Measurements from ENCODE around the gene FBXL7.

The FBXL7 gene

GRCh38 chr5:15786326-15786725 is 286.3 kb downstream of the FBXL7 start:
- DNase-seq, result no peak

GRCh38 chr5:15786884-15787283 is 286.9 kb downstream of the FBXL7 start:
- no peak for DNase-seq

- no peak for DNase-seq
Measured at GRCh38 chr5:15787681-15788080, 287.7 kb downstream of the FBXL7 start.

GRCh38 chr5:15789642-15790041 is 289.7 kb downstream of the FBXL7 start:
- DNase-seq, result no peak

- DNase-seq, result no peak
Measured at GRCh38 chr5:15790446-15791018, 290.6 kb downstream of the FBXL7 start.

GRCh38 chr5:15791274-15791673 is 291.3 kb downstream of the FBXL7 start:
- no peak for DNase-seq

GRCh38 chr5:15791859-15792258 is 291.9 kb downstream of the FBXL7 start:
- DNase-seq, result no peak

GRCh38 chr5:15794052-15794985 is 294.3 kb downstream of the FBXL7 start:
- DNase-seq, result no peak

GRCh38 chr5:15796096-15796495 is 296.1 kb downstream of the FBXL7 start:
- no peak for DNase-seq

- DNase-seq, result no peak
Measured at GRCh38 chr5:15796557-15796956, 296.6 kb downstream of the FBXL7 start.

GRCh38 chr5:15797116-15797515 is 297.1 kb downstream of the FBXL7 start:
- no peak for DNase-seq

- DNase-seq, result no peak
Measured at GRCh38 chr5:15798006-15798405, 298.0 kb downstream of the FBXL7 start.

GRCh38 chr5:15799014-15799413 is 299.0 kb downstream of the FBXL7 start:
- no peak for DNase-seq

GRCh38 chr5:15799612-15800011 is 299.6 kb downstream of the FBXL7 start:
- no peak for DNase-seq

- no peak for DNase-seq
Measured at GRCh38 chr5:15803280-15803679, 303.3 kb downstream of the FBXL7 start.

GRCh38 chr5:15806613-15807012 is 306.6 kb downstream of the FBXL7 start:
- no peak for DNase-seq

GRCh38 chr5:15807248-15807647 is 307.3 kb downstream of the FBXL7 start:
- DNase-seq, result no peak

- DNase-seq, result no peak
Measured at GRCh38 chr5:15807871-15808270, 307.9 kb downstream of the FBXL7 start.

GRCh38 chr5:15808577-15808976 is 308.6 kb downstream of the FBXL7 start:
- DNase-seq, result no peak

- DNase-seq, result no peak
Measured at GRCh38 chr5:15819617-15820016, 319.6 kb downstream of the FBXL7 start.

- no peak for DNase-seq
Measured at GRCh38 chr5:15821506-15821905, 321.5 kb downstream of the FBXL7 start.

- DNase-seq, result no peak
Measured at GRCh38 chr5:15823398-15823797, 323.4 kb downstream of the FBXL7 start.

- DNase-seq, result no peak
Measured at GRCh38 chr5:15827741-15828140, 327.8 kb downstream of the FBXL7 start.

GRCh38 chr5:15831408-15831807 is 331.4 kb downstream of the FBXL7 start:
- DNase-seq, result no peak
